Right kidney (tissue), 1 donor: ENCODE measurements around the gene EPO.
"Not testable (repeated sequence)": the region's sequence is repeated elsewhere in the genome, so short reads cannot be mapped to it uniquely, and the experiment has no call there.

Experiments
- DNase-seq: peaks from one replicate; pipeline ENCODE4 v3.0.0-alpha.2; 2016

EPO gene

DNA sequence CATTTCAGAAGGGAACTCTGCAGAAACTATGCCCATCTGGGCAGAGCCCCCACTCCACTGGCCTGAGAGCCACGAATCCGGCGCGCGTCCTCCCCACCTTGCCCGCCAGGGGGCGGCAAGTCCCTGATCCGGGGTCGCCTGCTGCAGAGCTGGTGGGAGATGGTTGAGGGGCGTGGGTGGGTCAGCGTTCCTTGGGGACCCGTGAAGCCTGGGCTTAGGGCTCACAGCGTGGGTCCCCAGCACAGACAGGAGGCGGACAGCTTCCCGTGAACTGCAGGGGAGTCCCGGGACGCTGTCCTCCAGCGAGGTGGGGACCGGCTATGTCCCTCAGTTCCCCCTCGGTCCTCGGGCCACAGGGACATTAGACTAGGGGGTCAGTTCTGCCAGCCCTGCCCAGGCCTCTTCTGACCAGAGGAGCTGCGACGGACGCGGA lies 14.9 kb upstream of the EPO start:
- no peak for DNase-seq

- DNase-seq = peak; percentile 97
Measured at GRCh38 chr7:100705753-100706671, 14.3 kb upstream of the EPO start, which contains the start of gene POP7. POP7 (plus strand) TSS chr7:100706121; CDS start chr7:100706831, 710 bp downstream.

DNA sequence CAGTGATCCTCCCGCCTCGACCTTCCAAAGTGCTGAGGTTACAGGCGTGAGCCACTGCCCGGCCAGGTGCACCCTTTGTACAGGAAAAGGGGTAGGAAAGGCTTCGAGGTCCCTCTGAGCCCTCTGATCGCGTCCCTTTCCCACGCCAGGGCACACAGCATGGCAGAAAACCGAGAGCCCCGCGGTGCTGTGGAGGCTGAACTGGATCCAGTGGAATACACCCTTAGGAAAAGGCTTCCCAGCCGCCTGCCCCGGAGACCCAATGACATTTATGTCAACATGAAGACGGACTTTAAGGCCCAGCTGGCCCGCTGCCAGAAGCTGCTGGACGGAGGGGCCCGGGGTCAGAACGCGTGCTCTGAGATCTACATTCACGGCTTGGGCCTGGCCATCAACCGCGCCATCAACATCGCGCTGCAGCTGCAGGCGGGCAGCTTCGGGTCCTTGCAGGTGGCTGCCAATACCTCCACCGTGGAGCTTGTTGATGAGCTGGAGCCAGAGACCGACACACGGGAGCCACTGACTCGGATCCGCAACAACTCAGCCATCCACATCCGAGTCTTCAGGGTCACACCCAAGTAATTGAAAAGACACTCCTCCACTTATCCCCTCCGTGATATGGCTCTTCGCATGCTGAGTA lies 13.5 kb upstream of the EPO start:
- no peak for DNase-seq

- DNase-seq = no peak
Measured at GRCh38 chr7:100708395-100708794, 11.9 kb upstream of the EPO start.

- DNase-seq = no peak
Measured at GRCh38 chr7:100710452-100710851, 9.8 kb upstream of the EPO start.

- no peak for DNase-seq
Measured at GRCh38 chr7:100711369-100711768, 8.9 kb upstream of the EPO start.

DNA sequence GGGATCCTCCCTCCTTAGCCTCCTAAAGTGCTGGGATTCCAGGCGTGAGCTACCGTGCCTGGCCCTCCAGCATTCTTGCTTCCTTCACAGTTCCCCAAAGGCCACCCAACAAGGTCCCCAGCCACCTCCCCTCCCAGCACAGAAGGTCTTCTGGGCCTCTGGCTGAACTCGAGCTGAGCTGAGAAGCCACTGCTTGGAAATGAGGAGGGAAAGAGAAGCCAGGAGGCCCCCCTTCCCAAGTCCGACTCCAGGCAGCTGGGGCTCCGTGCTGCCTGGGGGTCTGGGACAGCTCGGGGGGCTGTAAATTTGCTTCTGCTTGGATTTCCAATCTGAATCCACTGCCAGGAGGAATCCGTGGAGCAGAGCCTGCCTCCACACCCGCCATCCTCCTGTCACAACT lies 5.5 kb upstream of the EPO start:
- no peak for DNase-seq

DNA sequence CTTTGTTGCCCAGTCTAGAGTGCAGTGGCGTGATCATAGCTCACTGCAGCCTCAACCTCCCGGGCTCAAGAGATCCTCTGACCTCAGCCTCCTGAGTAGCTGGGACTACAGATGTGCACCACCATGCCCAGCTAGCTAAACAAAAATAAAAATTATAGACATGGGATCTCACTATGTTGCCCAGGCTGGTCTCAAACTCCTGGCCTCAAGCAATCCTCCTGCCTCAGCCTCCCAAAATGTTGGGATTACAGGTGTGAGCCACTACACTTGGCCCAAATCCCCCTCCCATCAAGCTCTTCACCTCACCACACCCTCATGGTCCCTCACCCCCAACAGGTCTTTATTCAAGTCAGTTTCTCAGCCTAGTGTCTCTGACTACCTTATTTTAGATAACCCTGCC lies 3.2 kb upstream of the EPO start:
- DNase-seq = not testable (repeated sequence)

GRCh38 chr7:100719523-100720278 lies 567 bp upstream of the EPO start:
- no peak for DNase-seq

- peak; percentile 21 for DNase-seq
Measured at GRCh38 chr7:100720671-100721504, 620 bp downstream of the EPO start.

GRCh38 chr7:100721505-100721812 lies 1.2 kb downstream of the EPO start:
- DNase-seq = no peak

GRCh38 chr7:100722480-100723212 lies 2.4 kb downstream of the EPO start:
- DNase-seq = no peak

DNA sequence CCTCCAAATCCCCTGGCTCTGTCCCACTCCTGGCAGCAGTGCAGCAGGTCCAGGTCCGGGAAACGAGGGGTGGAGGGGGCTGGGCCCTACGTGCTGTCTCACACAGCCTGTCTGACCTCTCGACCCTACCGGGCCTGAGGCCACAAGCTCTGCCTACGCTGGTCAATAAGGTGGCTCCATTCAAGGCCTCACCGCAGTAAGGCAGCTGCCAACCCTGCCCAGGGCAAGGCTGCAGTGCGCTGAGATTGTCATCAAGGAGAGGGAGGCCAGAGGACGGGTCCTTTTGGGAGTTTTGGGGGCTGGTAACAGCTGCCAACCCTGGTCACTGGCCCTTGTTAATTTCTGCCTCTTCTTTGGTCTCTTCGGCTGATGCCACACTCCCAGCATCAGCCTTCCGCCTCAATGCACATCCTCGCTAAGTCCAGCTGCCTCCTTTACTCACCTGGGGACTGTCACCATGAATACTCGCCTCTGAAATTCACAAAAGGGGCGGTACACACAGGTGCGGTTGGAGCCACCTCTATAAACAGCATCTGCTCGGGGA lies 3.5 kb downstream of the EPO start:
- DNase-seq = no peak

GRCh38 chr7:100724364-100724763 lies 4.1 kb downstream of the EPO start:
- DNase-seq = not testable (repeated sequence)

GRCh38 chr7:100726996-100727761 lies 6.9 kb downstream of the EPO start:
- DNase-seq = no peak

GRCh38 chr7:100728196-100728595 lies 7.9 kb downstream of the EPO start:
- no peak for DNase-seq

- DNase-seq = no peak
Measured at GRCh38 chr7:100730136-100730800, 10.0 kb downstream of the EPO start.

DNA sequence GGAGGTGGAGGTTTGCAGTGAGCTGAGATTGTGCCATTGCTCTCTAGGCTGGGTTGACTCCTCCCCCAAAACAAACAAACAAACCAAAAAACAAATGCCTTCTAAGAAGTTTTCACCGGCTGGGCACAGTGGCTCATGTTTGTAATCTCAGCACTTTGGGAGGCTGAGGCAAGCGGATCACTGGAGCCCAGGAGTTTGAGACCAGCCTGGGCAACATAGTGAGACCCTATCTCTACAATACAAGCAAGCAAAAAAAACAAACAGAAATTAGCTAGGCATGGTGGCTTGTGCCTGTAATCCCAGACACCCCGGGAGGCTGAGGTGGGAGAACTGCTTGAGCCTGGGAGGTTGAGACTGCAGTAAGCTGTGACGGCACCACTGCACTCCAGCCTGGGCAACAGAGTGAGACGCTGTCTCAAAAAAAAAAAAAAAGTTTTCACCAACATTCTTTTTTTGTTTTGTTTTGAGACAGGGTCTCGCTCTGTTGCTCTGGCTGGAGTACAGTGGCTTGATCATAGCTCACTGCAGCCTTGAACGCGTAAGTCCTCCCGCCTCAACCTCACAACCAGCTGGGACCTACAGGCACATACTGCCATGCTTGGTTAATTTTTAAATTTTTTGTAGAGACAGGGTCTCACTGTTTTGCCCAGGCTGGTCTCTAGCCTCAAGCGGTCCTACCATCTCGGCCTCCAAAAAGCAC lies 11.8 kb downstream of the EPO start:
- no peak for DNase-seq

- DNase-seq = no peak
Measured at GRCh38 chr7:100735730-100736129, 15.5 kb downstream of the EPO start.
